HG02840 (cell line): ENCODE data around the gene PPIL6.
"Not testable (repeated sequence)": the region's sequence is repeated elsewhere in the genome, so short reads cannot be mapped to it uniquely, and the experiment has no call there.

Source experiments
- ATAC-seq: cut with Tn5 transposase; IDR thresholded peaks from one replicate; pipeline ENCODE4 v1.9.1; 2021; ENCODE audit warnings: mild to moderate bottlenecking, moderate library complexity, moderate number of reproducible peaks; ENCODE audit not compliant: unreplicated experiment, low FRiP score

PPIL6 gene

GRCh38 chr6:109467696-109468095, 27.3 kb upstream of the PPIL6 start:
- ATAC-seq: no peak

- ATAC-seq: no peak
Observed at GRCh38 chr6:109466212-109466923, 25.9 kb upstream of the PPIL6 start.

- no peak for ATAC-seq
Observed at GRCh38 chr6:109465772-109466171, 25.3 kb upstream of the PPIL6 start.

- no peak for ATAC-seq
Observed at GRCh38 chr6:109461733-109462526, 21.5 kb upstream of the PPIL6 start.

- ATAC-seq: not testable (repeated sequence)
Observed at GRCh38 chr6:109461205-109461604, 20.8 kb upstream of the PPIL6 start.

GRCh38 chr6:109460161-109460829, 19.9 kb upstream of the PPIL6 start:
- ATAC-seq: no peak

GRCh38 chr6:109458774-109459531, 18.5 kb upstream of the PPIL6 start:
- no peak for ATAC-seq

- no peak for ATAC-seq
Observed at GRCh38 chr6:109457562-109457996, 17.2 kb upstream of the PPIL6 start.

GRCh38 chr6:109456710-109457561, 16.5 kb upstream of the PPIL6 start:
- no peak for ATAC-seq

- ATAC-seq: no peak
Observed at GRCh38 chr6:109456111-109456583, 15.7 kb upstream of the PPIL6 start.

- peak; percentile 60 for ATAC-seq
Observed at GRCh38 chr6:109455437-109456110, 15.1 kb upstream of the PPIL6 start, which contains the start of gene MICAL1. Gene MICAL1 (minus strand): TSS chr6:109455772. CDS start chr6:109454196, 1,576 bp downstream.

GRCh38 chr6:109454496-109455436, 14.3 kb upstream of the PPIL6 start:
- ATAC-seq: peak; percentile 26

- ATAC-seq: no peak
Observed at GRCh38 chr6:109453594-109454495, 13.4 kb upstream of the PPIL6 start.

GRCh38 chr6:109453156-109453555, 12.7 kb upstream of the PPIL6 start:
- no peak for ATAC-seq

- ATAC-seq: no peak
Observed at GRCh38 chr6:109452181-109452580, 11.8 kb upstream of the PPIL6 start.

- no peak for ATAC-seq
Observed at GRCh38 chr6:109451376-109451775, 10.9 kb upstream of the PPIL6 start.

GRCh38 chr6:109450801-109451200, 10.4 kb upstream of the PPIL6 start:
- ATAC-seq: no peak
